ENCODE results near the gene PLXNA2. TPM values are rescaled to one million over a fixed set of nuclear protein-coding genes. Genes with fewer than 3 reads are reported as not detected.
A peak's percentile ranks its signal among the peaks of the same experiment; 100 is the strongest.

The PLXNA2 gene
- total and polyA plus RNA-seq, 2 of the 4 experiments (the other 2 are of a cell fraction), result 0.72 to 1.1 TPM

DNA sequence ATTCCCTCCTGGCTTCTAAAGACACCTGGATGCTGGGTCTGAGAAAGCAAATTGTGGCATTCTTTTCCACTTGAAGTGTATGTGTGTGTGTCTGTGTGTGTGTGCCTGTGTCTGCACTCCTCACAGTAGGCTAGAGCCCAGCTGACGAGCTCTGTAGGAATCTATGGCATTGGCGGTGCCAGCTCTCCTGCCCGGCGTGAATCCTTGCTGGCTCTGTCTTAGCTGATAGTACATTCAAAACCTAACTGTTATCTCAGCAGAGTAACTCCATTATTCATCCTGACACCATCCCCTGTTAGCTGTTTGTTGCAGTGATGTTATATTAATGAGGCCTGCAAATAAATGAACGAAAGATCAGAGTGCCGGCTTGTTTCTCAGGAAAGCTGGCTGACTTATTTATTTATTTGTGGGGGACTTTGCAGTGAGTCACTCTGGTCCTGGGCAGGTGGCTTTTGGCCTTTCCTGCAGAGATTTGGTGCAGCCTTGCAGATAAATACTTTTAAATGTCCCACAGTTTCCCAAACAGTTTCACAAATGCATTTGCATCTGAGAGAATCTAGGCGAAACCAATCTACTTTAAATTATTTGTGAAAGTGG lies 172.7 kb downstream of the PLXNA2 start:
- H3K4me1 ChIP-seq (ENCODE audit: control insufficient read depth, insufficient read depth, low read length), result no peaks in the 10 kb centered on the region
- dilution Hi-C loops (cut with HindIII; ENCODE audit: low sequenced_read_pairs, unreplicated experiment) (no loop called here), in situ Hi-C loops (cut with MboI; ENCODE audit: low sequenced_read_pairs) (no loop called here), intact Hi-C loops (cut with micrococcal nuclease) (no loop called here)
- no peak overlapping the region for H2AK9ac ChIP-seq (replicated peaks; ENCODE audit: low read depth, low read length, poor library complexity)
- ChIA-PET CTCF (interaction anchor here (0.5 kb wide), 1 partner anchor 219 kb away, joined by 4 read pairs; no protein-coding TSS in a partner anchor), POLR2A (ENCODE audit: unreplicated experiment) (no interaction called here)
- no peak overlapping the region for H2BK5ac ChIP-seq (ENCODE audit: low read depth, low read length, poor library complexity, severe bottlenecking)
- BruUV-seq (replicated peaks), result no TSS peak
- H4K20me1 ChIP-seq (ENCODE audit: insufficient read depth, low read length), result no peaks in the 10 kb centered on the region
- no peak overlapping the region for H2BK15ac ChIP-seq (ENCODE audit: low read depth, low read length)
- TF ChIP-seq NFE2L2 (IDR thresholded peaks at IDR 0.05; ENCODE audit: low read depth, low read length), result no peak
- ATAC-seq (ENCODE audit: low read depth) (no peak), DNase-seq (peak; percentile 29)
- no peak overlapping the region for H3K4me2 ChIP-seq (ENCODE audit: low read depth, low read length)
- H3K27me3 ChIP-seq (ENCODE audit: control insufficient read depth, insufficient read depth, low read length), result no peaks in the 10 kb centered on the region
- no peak overlapping the region for H4K91ac ChIP-seq (ENCODE audit: insufficient read depth, low read depth, low read length)
- H2BK120ac ChIP-seq (ENCODE audit: low read depth, low read length), result no peak overlapping the region
- no peak overlapping the region for H4K5ac ChIP-seq (ENCODE audit: low read depth, low read length)
- no peak overlapping the region for H3K14ac ChIP-seq (replicated peaks; ENCODE audit: low read depth, low read length)
- no peaks in the 10 kb centered on the region for H3K9me3 ChIP-seq (ENCODE audit: control insufficient read depth, insufficient read depth, low read length)
- H3K79me1 ChIP-seq (ENCODE audit: low read depth in 1 of 2, low read length in 2 of 2), result no peaks in the 10 kb centered on the region
- H3K4me3 ChIP-seq (ENCODE audit: insufficient read depth, low read depth, low read length), result no peak overlapping the region
- WGBS, 2 experiments (ENCODE audit: extremely low coverage in 2 of 2, insufficient read length in 1 of 2), result no CpG with 5 or more reads among the region's 7 CpGs
- H3K4ac ChIP-seq (ENCODE audit: low read depth, low read length), result no peak overlapping the region
- H2AFZ ChIP-seq (replicated peaks; ENCODE audit: low read length, poor library complexity), result no peak overlapping the region
- no peak overlapping the region for H4K8ac ChIP-seq (ENCODE audit: low read depth in 2 of 2, low read length in 2 of 2)
- H3K36me3 ChIP-seq (ENCODE audit: control insufficient read depth, insufficient read depth, low read length), result no peaks in the 10 kb centered on the region
- H3K23ac ChIP-seq (ENCODE audit: low read depth, low read length), result no peak overlapping the region
- no peak overlapping the region for H3K27ac ChIP-seq (ENCODE audit: insufficient read depth, low read length)
- H2AK5ac ChIP-seq (ENCODE audit: low read depth, low read length), result no peak overlapping the region
- H3K9me1 ChIP-seq (ENCODE audit: insufficient read depth, low read length), result peaks cover 7% of the 10 kb centered on the region
- no peak overlapping the region for H3K9ac ChIP-seq (ENCODE audit: low read depth, low read length)
- no peak overlapping the region for H2BK20ac ChIP-seq (ENCODE audit: low read depth, low read length)
- H3K18ac ChIP-seq (ENCODE audit: low read depth, low read length), result no peak overlapping the region
- H3K56ac ChIP-seq (ENCODE audit: extremely low read depth, insufficient read depth, low read length), result no peak overlapping the region
